Measurements from ENCODE around the gene AUTS2. TPM values are rescaled to one million over a fixed set of nuclear protein-coding genes. Genes with fewer than 3 reads are reported as not detected.
A peak's percentile ranks its signal among the peaks of the same experiment; 100 is the strongest.

The AUTS2 gene
- polyA plus RNA-seq, 1 donor, result 80.7 TPM

- no peak for DNase-seq (ENCODE audit: low read depth)
These were observed 291.2 kb downstream of the AUTS2 start for GRCh38 chr7:69889338-69889975.

- DNase-seq (ENCODE audit: low read depth), result peak; percentile 11
These were observed 291.7 kb downstream of the AUTS2 start for GRCh38 chr7:69889976-69890351.

GRCh38 chr7:69892790-69893189, 294.5 kb downstream of the AUTS2 start:
- DNase-seq (ENCODE audit: low read depth), result no peak

GRCh38 chr7:69893906-69894305, 295.6 kb downstream of the AUTS2 start:
- DNase-seq (ENCODE audit: low read depth), result peak; percentile 22

- no peak for DNase-seq (ENCODE audit: low read depth)
These were observed 297.2 kb downstream of the AUTS2 start for GRCh38 chr7:69895446-69895845.

GRCh38 chr7:69896121-69896520, 297.8 kb downstream of the AUTS2 start:
- DNase-seq (ENCODE audit: low read depth), result no peak

GRCh38 chr7:69898189-69898588, 299.9 kb downstream of the AUTS2 start:
- DNase-seq (ENCODE audit: low read depth), result no peak

GRCh38 chr7:69903410-69903809, 305.1 kb downstream of the AUTS2 start:
- no peak for DNase-seq (ENCODE audit: low read depth)

GRCh38 chr7:69906283-69906995, 308.2 kb downstream of the AUTS2 start:
- no peak for DNase-seq (ENCODE audit: low read depth)

- no peak for DNase-seq (ENCODE audit: low read depth)
These were observed 309.4 kb downstream of the AUTS2 start for GRCh38 chr7:69907720-69908119.

- no peak for DNase-seq (ENCODE audit: low read depth)
These were observed 310.2 kb downstream of the AUTS2 start for GRCh38 chr7:69908454-69908853.

- no peak for DNase-seq (ENCODE audit: low read depth)
These were observed 311.9 kb downstream of the AUTS2 start for GRCh38 chr7:69910150-69910549.

GRCh38 chr7:69911337-69911736, 313.1 kb downstream of the AUTS2 start:
- no peak for DNase-seq (ENCODE audit: low read depth)

GRCh38 chr7:69912141-69912540, 313.9 kb downstream of the AUTS2 start:
- no peak for DNase-seq (ENCODE audit: low read depth)

GRCh38 chr7:69912846-69913245, 314.6 kb downstream of the AUTS2 start:
- DNase-seq (ENCODE audit: low read depth), result no peak

GRCh38 chr7:69919426-69920111, 321.3 kb downstream of the AUTS2 start:
- no peak for DNase-seq (ENCODE audit: low read depth)

- no peak for DNase-seq (ENCODE audit: low read depth)
These were observed 322.5 kb downstream of the AUTS2 start for GRCh38 chr7:69920797-69921196.

GRCh38 chr7:69922026-69922803, 323.9 kb downstream of the AUTS2 start:
- DNase-seq (ENCODE audit: low read depth), result no peak

GRCh38 chr7:69927461-69927860, 329.2 kb downstream of the AUTS2 start:
- no peak for DNase-seq (ENCODE audit: low read depth)

GRCh38 chr7:69928621-69929020, 330.3 kb downstream of the AUTS2 start:
- DNase-seq (ENCODE audit: low read depth), result no peak

GRCh38 chr7:69929622-69930021, 331.3 kb downstream of the AUTS2 start:
- no peak for DNase-seq (ENCODE audit: low read depth)

- DNase-seq (ENCODE audit: low read depth), result peak; percentile 19
These were observed 333.9 kb downstream of the AUTS2 start for GRCh38 chr7:69932034-69932628.

Measured in forelimb muscle (tissue), 1 donor.